OCI-LY7 (cell line): ENCODE data around the gene MAML1.

Experiments used
- EZH2phosphoT487 ChIP-seq: fragments of 200-600 bp; sonication (generic); IDR thresholded peaks from 2 replicates; pipeline ENCODE4 v1.6.1; 2018; ENCODE audit warnings: low read depth, borderline replicate concordance, mild to moderate bottlenecking, mixed run types, antibody characterized with exemption, low read length, moderate library complexity, mixed read lengths
- TF ChIP-seq, protein P1 (sequence below): fragments of 200-600 bp; sonication (generic); conservative IDR thresholded peaks from 2 replicates; pipeline ENCODE4 v1.5.1; 2014; ENCODE audit warnings: mild to moderate bottlenecking, antibody characterized with exemption, low read length, moderate library complexity, mixed read lengths

DNA sequence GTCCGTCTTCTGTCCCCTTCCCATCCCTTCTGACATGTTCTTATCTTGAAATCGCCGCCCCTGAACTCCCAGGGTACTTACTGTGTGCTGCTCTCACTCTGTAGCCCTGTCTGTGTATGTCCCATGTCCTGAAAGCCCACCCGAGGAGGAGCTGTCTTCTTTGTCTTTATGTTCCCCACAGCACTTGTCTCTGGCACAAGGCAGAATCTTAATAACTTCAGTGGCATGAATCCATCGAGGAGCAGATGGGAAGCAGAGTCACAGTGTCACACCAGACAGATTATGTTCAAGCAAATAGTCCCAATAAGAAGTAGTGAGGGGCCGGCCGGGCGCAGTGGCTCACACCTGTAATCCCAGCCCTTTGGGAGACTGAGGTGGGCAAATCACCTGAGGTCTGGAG lies 31.4 kb downstream of the MAML1 start:
- TF ChIP-seq, protein P1, sequence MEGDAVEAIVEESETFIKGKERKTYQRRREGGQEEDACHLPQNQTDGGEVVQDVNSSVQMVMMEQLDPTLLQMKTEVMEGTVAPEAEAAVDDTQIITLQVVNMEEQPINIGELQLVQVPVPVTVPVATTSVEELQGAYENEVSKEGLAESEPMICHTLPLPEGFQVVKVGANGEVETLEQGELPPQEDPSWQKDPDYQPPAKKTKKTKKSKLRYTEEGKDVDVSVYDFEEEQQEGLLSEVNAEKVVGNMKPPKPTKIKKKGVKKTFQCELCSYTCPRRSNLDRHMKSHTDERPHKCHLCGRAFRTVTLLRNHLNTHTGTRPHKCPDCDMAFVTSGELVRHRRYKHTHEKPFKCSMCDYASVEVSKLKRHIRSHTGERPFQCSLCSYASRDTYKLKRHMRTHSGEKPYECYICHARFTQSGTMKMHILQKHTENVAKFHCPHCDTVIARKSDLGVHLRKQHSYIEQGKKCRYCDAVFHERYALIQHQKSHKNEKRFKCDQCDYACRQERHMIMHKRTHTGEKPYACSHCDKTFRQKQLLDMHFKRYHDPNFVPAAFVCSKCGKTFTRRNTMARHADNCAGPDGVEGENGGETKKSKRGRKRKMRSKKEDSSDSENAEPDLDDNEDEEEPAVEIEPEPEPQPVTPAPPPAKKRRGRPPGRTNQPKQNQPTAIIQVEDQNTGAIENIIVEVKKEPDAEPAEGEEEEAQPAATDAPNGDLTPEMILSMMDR = no peak
- TF ChIP-seq EZH2phosphoT487 = no peak
